ENCODE measurements around the gene CD48. TPM values are rescaled to one million over a fixed set of nuclear protein-coding genes. Genes with fewer than 3 reads are reported as not detected.
"Not testable (repeated sequence)": the region's sequence is repeated elsewhere in the genome, so short reads cannot be mapped to it uniquely, and the experiment has no call there.

Gene CD48
- total and polyA plus RNA-seq, 2 donors = 7.0 to 7.5 TPM

GRCh38 chr1:160733898-160734297 lies 22.3 kb upstream of the CD48 start:
- H3K4me3 ChIP-seq (ENCODE audit: low read depth, low read length) = no peak overlapping the region
- H3K4me1 ChIP-seq (ENCODE audit: insufficient read depth) = no peaks in the 10 kb centered on the region
- no peak for DNase-seq (ENCODE audit: extremely low spot score)
- H3K36me3 ChIP-seq (ENCODE audit: insufficient read depth) = no peaks in the 10 kb centered on the region
- no peak overlapping the region for H3K27ac ChIP-seq (ENCODE audit: low read depth)

DNA sequence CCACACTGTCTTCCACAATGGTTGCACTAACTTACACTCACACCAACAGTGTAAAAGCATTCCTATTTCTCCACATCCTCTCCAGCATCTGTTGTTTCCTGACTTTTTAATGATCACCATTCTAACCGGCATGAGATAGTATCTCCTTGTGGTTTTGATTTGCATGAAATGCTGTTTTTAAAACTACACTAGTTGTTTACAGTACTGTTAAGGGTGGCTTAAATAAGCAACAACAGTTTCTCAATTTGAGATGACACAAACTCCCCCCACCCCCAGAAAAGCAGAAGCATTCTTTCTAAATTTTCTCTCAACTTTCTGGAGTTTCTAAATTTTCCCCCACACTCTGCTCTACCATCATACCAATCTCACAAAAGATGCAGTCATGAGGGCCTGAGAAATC lies 20.4 kb upstream of the CD48 start:
- Histone ChIP-seq H3K27ac (ENCODE audit: low read depth) (no peak overlapping the region), H3K36me3 (ENCODE audit: insufficient read depth) (no peaks in the 10 kb centered on the region), H3K4me1 (ENCODE audit: insufficient read depth) (no peaks in the 10 kb centered on the region), H3K4me3 (ENCODE audit: low read depth, low read length) (no peak overlapping the region)
- no peak for DNase-seq (ENCODE audit: extremely low spot score)
- WGBS = 68% methylated on average over 1 of the region's 1 CpG

GRCh38 chr1:160731564-160731963 lies 19.9 kb upstream of the CD48 start:
- not testable (repeated sequence) for H3K4me3 ChIP-seq (ENCODE audit: low read depth, low read length); H3K36me3 ChIP-seq (ENCODE audit: insufficient read depth); H3K4me1 ChIP-seq (ENCODE audit: insufficient read depth); H3K27ac ChIP-seq (ENCODE audit: low read depth); DNase-seq (ENCODE audit: extremely low spot score)
- WGBS = 63% methylated on average over 2 of the region's 2 CpGs

DNA sequence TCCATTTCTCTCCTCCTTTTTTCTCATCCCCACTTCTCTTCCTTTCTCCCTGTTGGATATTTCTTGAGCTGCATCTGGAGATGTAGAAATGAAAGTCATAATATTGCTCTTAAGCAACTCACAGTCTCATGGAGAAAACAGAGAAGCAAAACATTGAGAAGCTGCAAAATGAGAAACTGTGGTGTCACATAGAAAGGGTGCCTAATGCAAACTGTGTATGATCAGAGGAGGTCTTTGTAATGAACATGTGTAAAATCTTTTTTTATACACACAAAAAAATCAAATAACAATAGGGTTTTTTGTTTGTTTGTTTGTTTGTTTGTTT lies 15.7 kb upstream of the CD48 start:
- Histone ChIP-seq H3K4me1 (ENCODE audit: insufficient read depth) (no peaks in the 10 kb centered on the region), H3K27ac (ENCODE audit: low read depth) (no peak overlapping the region), H3K4me3 (ENCODE audit: low read depth, low read length) (no peak overlapping the region), H3K36me3 (ENCODE audit: insufficient read depth) (no peaks in the 10 kb centered on the region)
- no peak for DNase-seq (ENCODE audit: extremely low spot score)

GRCh38 chr1:160726498-160727315 lies 15.1 kb upstream of the CD48 start:
- no peak overlapping the region for H3K27ac ChIP-seq (ENCODE audit: low read depth)
- no peaks in the 10 kb centered on the region for H3K4me1 ChIP-seq (ENCODE audit: insufficient read depth)
- H3K4me3 ChIP-seq (ENCODE audit: low read depth, low read length) = no peak overlapping the region
- WGBS = 9% methylated on average over 8 of the region's 8 CpGs
- H3K36me3 ChIP-seq (ENCODE audit: insufficient read depth) = no peaks in the 10 kb centered on the region
- DNase-seq (ENCODE audit: extremely low spot score) = peak; percentile 33

DNA sequence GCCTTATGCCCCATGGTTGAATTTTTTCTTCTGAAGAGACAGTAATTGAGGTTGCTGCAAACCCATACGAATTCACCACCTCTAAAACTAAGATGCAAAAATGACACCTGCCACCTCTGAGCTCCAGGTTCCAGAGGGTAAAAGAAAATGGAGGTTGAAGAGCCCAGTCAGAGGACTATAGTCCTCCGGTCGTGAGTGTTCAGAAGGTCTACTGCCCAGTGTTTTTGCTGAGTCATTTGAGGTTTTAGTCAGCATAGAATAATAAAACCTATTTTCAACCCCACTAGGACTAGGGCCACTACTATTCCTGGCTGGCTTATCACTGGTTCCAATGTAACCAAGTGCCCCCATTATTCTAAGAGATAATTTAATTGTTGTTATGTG lies 14.5 kb upstream of the CD48 start:
- 57% methylated on average over 3 of the region's 3 CpGs for WGBS
- DNase-seq (ENCODE audit: extremely low spot score) = no peak
- Histone ChIP-seq H3K27ac (ENCODE audit: low read depth) (peak overlapping the region; percentile 25), H3K36me3 (ENCODE audit: insufficient read depth) (no peaks in the 10 kb centered on the region), H3K4me1 (ENCODE audit: insufficient read depth) (no peaks in the 10 kb centered on the region), H3K4me3 (ENCODE audit: low read depth, low read length) (no peak overlapping the region)

DNA sequence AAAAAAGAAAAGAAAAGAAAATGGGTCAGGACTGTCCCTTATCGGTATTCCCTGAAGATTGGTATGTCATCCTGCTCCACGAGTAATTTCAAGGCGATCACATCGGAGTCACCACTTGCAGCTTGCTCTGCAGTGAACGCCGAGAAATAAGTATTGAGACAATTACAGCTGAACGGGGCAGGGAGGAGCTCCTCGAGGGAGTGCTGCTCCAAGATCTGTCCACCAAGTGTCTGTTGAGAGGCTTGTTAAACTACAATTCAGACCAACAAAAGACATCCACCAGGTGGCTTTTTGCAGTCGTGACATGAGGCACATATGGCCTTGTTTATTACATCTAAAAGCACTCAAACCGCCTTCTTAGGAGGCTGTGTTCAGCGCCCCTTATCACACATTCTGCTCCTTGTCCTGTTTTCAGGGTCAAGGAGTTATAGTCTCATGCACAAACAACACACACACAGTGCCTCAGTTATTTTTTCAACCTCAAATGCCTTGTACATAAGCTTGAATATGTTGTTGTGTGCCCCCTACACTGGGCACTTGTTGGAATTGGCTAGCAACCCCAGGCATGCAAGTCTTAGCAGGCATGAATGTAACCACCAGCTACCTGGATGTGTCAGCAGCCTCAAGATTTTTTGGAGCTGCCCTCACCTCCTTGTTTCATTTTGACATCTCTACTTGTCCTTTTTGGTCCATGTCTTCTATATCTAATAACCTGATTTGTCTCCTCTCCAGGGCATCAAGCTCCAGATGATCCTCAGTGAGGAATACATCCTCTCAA lies 13.0 kb upstream of the CD48 start:
- no peaks in the 10 kb centered on the region for H3K4me1 ChIP-seq (ENCODE audit: insufficient read depth)
- no peak overlapping the region for H3K4me3 ChIP-seq (ENCODE audit: low read depth, low read length)
- 51% methylated on average over 11 of the region's 11 CpGs for WGBS
- H3K27ac ChIP-seq (ENCODE audit: low read depth) = no peak overlapping the region
- no peak for DNase-seq (ENCODE audit: extremely low spot score)
- H3K36me3 ChIP-seq (ENCODE audit: insufficient read depth) = no peaks in the 10 kb centered on the region

DNA sequence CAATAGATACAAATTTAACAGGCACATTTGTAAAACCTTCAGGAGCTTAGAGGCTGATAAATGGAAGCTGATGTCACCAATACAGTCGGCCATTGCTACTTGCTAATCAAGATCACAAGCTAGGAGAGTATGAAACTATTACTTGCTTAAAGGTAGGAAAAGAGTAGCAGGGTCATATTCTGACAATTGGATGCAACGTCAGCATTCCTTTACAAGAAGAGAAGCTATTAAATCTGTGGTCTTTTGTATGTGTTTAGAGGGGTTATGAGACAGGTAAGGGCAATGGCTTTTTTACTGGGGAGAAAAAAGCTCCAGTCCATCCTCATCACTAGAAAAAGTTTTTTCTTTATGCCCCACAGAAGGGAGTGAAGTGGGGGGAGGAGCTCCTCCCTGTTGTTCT lies 11.7 kb upstream of the CD48 start:
- DNase-seq (ENCODE audit: extremely low spot score) = no peak
- no peaks in the 10 kb centered on the region for H3K4me1 ChIP-seq (ENCODE audit: insufficient read depth)
- 64% methylated on average over 2 of the region's 2 CpGs for WGBS
- H3K36me3 ChIP-seq (ENCODE audit: insufficient read depth) = no peaks in the 10 kb centered on the region
- H3K4me3 ChIP-seq (ENCODE audit: low read depth, low read length) = no peak overlapping the region
- H3K27ac ChIP-seq (ENCODE audit: low read depth) = no peak overlapping the region

- Histone ChIP-seq H3K36me3 (ENCODE audit: insufficient read depth) (no peaks in the 10 kb centered on the region), H3K4me3 (ENCODE audit: low read depth, low read length) (no peak overlapping the region), H3K4me1 (ENCODE audit: insufficient read depth) (no peaks in the 10 kb centered on the region), H3K27ac (ENCODE audit: low read depth) (no peak overlapping the region)
- no peak for DNase-seq (ENCODE audit: extremely low spot score)
- 76% methylated on average over 10 of the region's 10 CpGs for WGBS
These were observed 11.1 kb upstream of the CD48 start for GRCh38 chr1:160722726-160723125.

DNA sequence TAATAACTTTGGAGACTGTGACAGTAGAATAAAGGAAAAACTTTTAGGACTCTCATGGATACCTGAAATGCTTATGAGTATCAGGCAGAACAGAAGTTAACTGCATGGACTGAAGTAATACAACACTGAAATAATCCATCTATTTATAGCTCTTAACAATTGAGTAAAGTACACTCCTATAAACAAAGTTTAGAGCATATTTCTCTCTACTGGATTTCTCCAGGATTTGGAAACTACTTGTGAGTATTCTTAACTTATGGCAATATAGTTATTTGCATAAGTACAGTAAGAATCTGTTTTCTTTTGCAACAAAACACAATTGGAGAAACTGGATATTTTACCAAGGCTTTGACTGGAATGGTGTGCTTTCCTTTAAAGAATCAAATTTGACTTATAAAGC lies 9.9 kb upstream of the CD48 start:
- Histone ChIP-seq H3K27ac (ENCODE audit: low read depth) (no peak overlapping the region), H3K4me3 (ENCODE audit: low read depth, low read length) (no peak overlapping the region)
- no peak for DNase-seq (ENCODE audit: extremely low spot score)

DNA sequence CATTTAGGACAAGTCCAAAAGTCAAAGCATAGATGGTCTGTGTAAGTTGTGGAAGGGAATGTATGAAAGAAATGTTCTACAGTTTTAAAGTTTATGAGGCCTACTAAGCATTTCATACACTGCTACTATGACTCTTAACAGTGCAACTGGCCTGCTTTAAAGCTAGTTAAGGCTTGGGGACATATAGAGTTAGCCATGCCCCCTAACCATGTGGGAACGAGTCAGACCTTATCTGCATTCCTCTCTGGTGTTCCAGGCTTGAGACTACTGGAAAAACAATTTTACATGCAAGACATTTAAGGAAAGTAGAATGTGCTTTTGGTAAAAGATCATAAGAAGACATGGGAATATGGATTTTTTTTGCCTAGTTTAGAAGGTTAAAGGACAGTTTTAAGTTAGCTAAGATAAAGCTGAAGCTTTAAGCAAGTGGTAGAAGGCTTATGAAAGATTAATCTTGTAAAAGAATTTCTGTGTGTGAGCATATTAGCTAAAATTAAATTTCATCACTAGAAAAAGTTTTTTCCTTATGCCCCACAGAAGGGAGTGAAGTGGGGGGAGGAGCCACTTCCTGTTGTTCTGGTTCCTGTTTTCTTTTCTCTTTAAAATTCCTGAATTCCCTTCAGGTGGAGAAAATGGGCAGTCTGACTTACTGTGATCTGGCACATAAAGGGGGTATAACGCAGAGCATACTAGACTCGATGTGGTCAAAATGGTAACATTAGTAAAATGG lies 8.9 kb upstream of the CD48 start:
- H3K4me3 ChIP-seq (ENCODE audit: low read depth, low read length) = no peak overlapping the region
- no peaks in the 10 kb centered on the region for H3K36me3 ChIP-seq (ENCODE audit: insufficient read depth)
- DNase-seq (ENCODE audit: extremely low spot score) = no peak
- H3K4me1 ChIP-seq (ENCODE audit: insufficient read depth) = no peaks in the 10 kb centered on the region
- 82% methylated on average over 3 of the region's 3 CpGs for WGBS
- no peak overlapping the region for H3K27ac ChIP-seq (ENCODE audit: low read depth)

More for the DNA sequence above, 9.9 kb upstream of the CD48 start:
- Histone ChIP-seq H3K36me3 (ENCODE audit: insufficient read depth) (no peaks in the 10 kb centered on the region), H3K4me1 (ENCODE audit: insufficient read depth) (no peaks in the 10 kb centered on the region)

DNA sequence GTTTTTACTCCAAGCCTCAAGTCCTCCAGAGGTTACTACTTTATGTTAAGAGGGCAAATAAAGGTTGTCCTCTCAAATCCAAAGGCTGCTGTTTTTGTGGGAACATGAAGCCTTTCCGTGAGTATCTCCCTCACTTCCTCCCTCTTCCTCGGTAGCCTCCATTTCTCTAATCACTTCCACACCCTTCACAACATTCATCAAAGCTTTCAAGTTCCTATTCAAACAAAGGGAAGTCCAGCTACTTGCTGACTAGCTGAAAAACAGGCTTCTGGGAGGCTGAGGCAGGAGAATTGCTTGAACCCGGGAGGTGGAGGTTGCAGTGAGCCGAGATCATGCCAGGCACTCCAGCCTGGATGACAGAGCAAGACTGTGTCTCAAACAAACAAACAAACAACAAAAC lies 6.6 kb upstream of the CD48 start:
- Histone ChIP-seq H3K4me3 (ENCODE audit: low read depth, low read length) (no peak overlapping the region), H3K4me1 (ENCODE audit: insufficient read depth) (no peaks in the 10 kb centered on the region), H3K27ac (ENCODE audit: low read depth) (no peak overlapping the region), H3K36me3 (ENCODE audit: insufficient read depth) (no peaks in the 10 kb centered on the region)
- DNase-seq (ENCODE audit: extremely low spot score) = no peak
- 67% methylated on average over 4 of the region's 4 CpGs for WGBS

GRCh38 chr1:160717306-160717705 lies 5.7 kb upstream of the CD48 start:
- 77% methylated on average over 5 of the region's 5 CpGs for WGBS
- H3K4me3 ChIP-seq (ENCODE audit: low read depth, low read length) = no peak overlapping the region
- no peaks in the 10 kb centered on the region for H3K36me3 ChIP-seq (ENCODE audit: insufficient read depth)
- H3K27ac ChIP-seq (ENCODE audit: low read depth) = no peak overlapping the region
- no peak for DNase-seq (ENCODE audit: extremely low spot score)
- no peaks in the 10 kb centered on the region for H3K4me1 ChIP-seq (ENCODE audit: insufficient read depth)

GRCh38 chr1:160716013-160716412 lies 4.4 kb upstream of the CD48 start:
- Histone ChIP-seq H3K4me3 (ENCODE audit: low read depth, low read length) (no peak overlapping the region), H3K27ac (ENCODE audit: low read depth) (no peak overlapping the region), H3K36me3 (ENCODE audit: insufficient read depth) (no peaks in the 10 kb centered on the region), H3K4me1 (ENCODE audit: insufficient read depth) (no peaks in the 10 kb centered on the region)
- no peak for DNase-seq (ENCODE audit: extremely low spot score)
- WGBS = 91% methylated on average over 1 of the region's 1 CpG

All from urinary bladder (tissue), 4 donors.